HCT116 (cell line): ENCODE data around the gene CDH11. TPM values are rescaled to one million over a fixed set of nuclear protein-coding genes. Genes with fewer than 3 reads are reported as not detected.

Experiments used
- ATAC-seq: fragments of 200-7000 bp; cut with Tn5 transposase; 2 replicates; pipeline ENCODE4 v1.9.1; 2020; ENCODE audit warnings: mild to moderate bottlenecking, moderate library complexity
- BruUV-seq: library from RNA; stranded (reverse); fragments of 400-500 nt; replicated peaks from 2 replicates; lab custom pipeline; 2021; lab: Mats Ljungman, UMichigan
- CTCF ChIA-PET: fragments of 300-600 bp; sonication (Branson Sonifier 250); formaldehyde crosslinking; loops from one replicate; lab custom pipeline; 2021; ENCODE audit warnings: antibody characterized with exemption; lab: Charles Lee
- POLR2A ChIA-PET: fragments of 300-600, 350-600 bp; sonication (Branson Sonifier 250); formaldehyde crosslinking; loops from one replicate; lab custom pipeline; 2021; ENCODE audit warnings: antibody characterized with exemption; lab: Charles Lee
- RAD21 ChIA-PET, 2 experiments: fragments of 300-600 bp; sonication (Branson Sonifier 250); formaldehyde crosslinking; loops; one replicate each; lab custom pipeline; 2023; ENCODE audit warnings: low total read pairs in 2 of 2; ENCODE audit not compliant: uncharacterized antibody in 2 of 2, unreplicated experiment in 2 of 2, low non-redundant PET in 1 of 2; lab: Charles Lee
- DNase-seq: peaks from one replicate; pipeline ENCODE4 v3.0.0-alpha.2; 2010; ENCODE audit warnings: low read depth, low spot score
- H2AFZ ChIP-seq: fragments of 200-600 bp; shearing (Covaris generic), sonication (generic); 2 replicates; pipeline ENCODE4 v1.6.1; 2017; ENCODE audit warnings: low read depth, mixed run types, mixed read lengths, antibody characterized with exemption, low read length; ENCODE audit not compliant: poor library complexity, severe bottlenecking
- H3K27ac ChIP-seq: 2 replicates; pipeline ENCODE4 v1.5.1; 2012; ENCODE audit warnings: low read depth, low read length
- H3K27me3 ChIP-seq: fragments of 200-600 bp; sonication (generic); 2 replicates; pipeline ENCODE4 v1.6.1; 2016; ENCODE audit warnings: mixed run types, low read length, mixed read lengths; ENCODE audit not compliant: insufficient read depth
- H3K36me3 ChIP-seq, 2 experiments: fragments of 200-500 bp in 1 of 2; fragments of 200-600 bp in 1 of 2; sonication (Bioruptor generic) in 1 of 2; sonication (generic) in 1 of 2; 2 replicates each; pipeline versions ENCODE4 v1.5.1 to v1.6.1; 2014 to 2016; ENCODE audit warnings: low read length in 2 of 2, inconsistent platforms in 1 of 2, mixed read lengths in 1 of 2, mixed run types in 1 of 2; ENCODE audit not compliant: insufficient read depth in 2 of 2, control insufficient read depth in 1 of 2
- H3K4me1 ChIP-seq, 2 experiments: fragments of 200-600 bp in 1 of 2; sonication (generic) in 1 of 2; 2 replicates each; pipeline versions ENCODE4 v1.5.1 to v1.6.1; 2012 to 2017; ENCODE audit warnings: low read length in 2 of 2, inconsistent platforms in 1 of 2, mild to moderate bottlenecking in 1 of 2, mixed read lengths in 1 of 2, mixed run types in 1 of 2, moderate library complexity in 1 of 2; ENCODE audit not compliant: insufficient read depth in 2 of 2, control insufficient read depth in 1 of 2
- H3K4me2 ChIP-seq: fragments of 200-600 bp; sonication (generic); 2 replicates; pipeline ENCODE4 v1.6.1; 2017; ENCODE audit warnings: mixed run types, low read length, mixed read lengths
- H3K4me3 ChIP-seq, 2 experiments: fragments of 200-600 bp in 1 of 2; sonication (generic) in 1 of 2; replicated peaks in 1 of 2; 2 replicates each; pipeline ENCODE4 v1.5.1; 2011 to 2016; ENCODE audit warnings: low read length in 2 of 2, control low read depth in 1 of 2, low read depth in 1 of 2, mild to moderate bottlenecking in 1 of 2, mixed read lengths in 1 of 2, mixed run types in 1 of 2
- H3K79me2 ChIP-seq: fragments of 200-600 bp; sonication (generic); 2 replicates; pipeline ENCODE4 v1.6.1; 2017; ENCODE audit warnings: mild to moderate bottlenecking, mixed run types, low read length, moderate library complexity, mixed read lengths; ENCODE audit not compliant: insufficient read depth
- H3K9ac ChIP-seq: fragments of 200-600 bp; sonication (generic); 2 replicates; pipeline ENCODE4 v1.6.1; 2016; ENCODE audit warnings: low read length, mixed read lengths
- H3K9me2 ChIP-seq: fragments of 200-600 bp; sonication (generic), shearing (Covaris generic); 2 replicates; pipeline ENCODE4 v1.6.1; 2017; ENCODE audit warnings: mixed run types, mild to moderate bottlenecking, moderate library complexity; ENCODE audit not compliant: insufficient read depth
- H3K9me3 ChIP-seq, 2 experiments: fragments of 200-500 bp in 1 of 2; fragments of 200-600 bp in 1 of 2; sonication (Bioruptor generic) in 1 of 2; sonication (generic) in 1 of 2; 2 replicates each; pipeline ENCODE4 v1.6.1; 2014 to 2017; ENCODE audit warnings: low read length in 2 of 2, mixed read lengths in 2 of 2, inconsistent platforms in 1 of 2, low read depth in 1 of 2, mild to moderate bottlenecking in 1 of 2, mixed run types in 1 of 2, moderate library complexity in 1 of 2; ENCODE audit not compliant: control insufficient read depth in 1 of 2, insufficient read depth in 1 of 2
- H4K20me1 ChIP-seq: fragments of 200-600 bp; sonication (generic), shearing (Covaris generic); 2 replicates; pipeline ENCODE4 v1.6.1; 2017; ENCODE audit warnings: mixed run types, mild to moderate bottlenecking, moderate library complexity; ENCODE audit not compliant: insufficient read depth
- CEBPB ChIP-seq: IDR thresholded peaks from 2 replicates; pipeline ENCODE4 v1.6.1; 2012; ENCODE audit warnings: low read depth
- CTCF ChIP-seq, 3 experiments: fragments of 200-600 bp in 1 of 3; sonication (generic) in 1 of 3; IDR thresholded peaks in 2 of 3; conservative IDR thresholded peaks in 1 of 3; 2 replicates each; pipeline ENCODE4 v1.5.1; 2012 to 2017; ENCODE audit warnings: low read depth in 2 of 3, low read length in 2 of 3, antibody characterized with exemption in 1 of 3, borderline replicate concordance in 1 of 3, control low read depth in 1 of 3, mild to moderate bottlenecking in 1 of 3, mixed read lengths in 1 of 3, mixed run types in 1 of 3, moderate library complexity in 1 of 3; ENCODE audit not compliant: insufficient read depth in 1 of 3
- EGR1 ChIP-seq: IDR thresholded peaks from 2 replicates; pipeline ENCODE4 v1.6.1; 2012; ENCODE audit warnings: low read depth
- EZH2 ChIP-seq: fragments of 200-600 bp; sonication (generic); IDR thresholded peaks from 2 replicates; pipeline ENCODE4 v1.6.1; 2017; ENCODE audit warnings: antibody characterized with exemption, mixed run types
- EZH2phosphoT487 ChIP-seq: fragments of 200-600 bp; IDR thresholded peaks from 2 replicates; pipeline ENCODE4 v1.6.1; 2018; ENCODE audit warnings: antibody characterized with exemption, borderline replicate concordance
- FOSL1 ChIP-seq: IDR thresholded peaks from 2 replicates; pipeline ENCODE4 v1.6.1; 2012; ENCODE audit warnings: low read depth
- JUND ChIP-seq: IDR thresholded peaks from 2 replicates; pipeline ENCODE4 v1.6.1; 2012
- MAX ChIP-seq: IDR thresholded peaks from 2 replicates; pipeline ENCODE4 v1.6.1; 2012
- POLR2A ChIP-seq: IDR thresholded peaks from 2 replicates; pipeline ENCODE4 v1.7.0; 2011; ENCODE audit warnings: borderline replicate concordance; ENCODE audit not compliant: insufficient read depth, insufficient read length; ENCODE audit errors: extremely low read depth
- POLR2AphosphoS5 ChIP-seq: IDR thresholded peaks from 2 replicates; pipeline ENCODE4 v1.6.1; 2011; ENCODE audit warnings: mild to moderate bottlenecking, low read depth, low read length, moderate library complexity
- RAD21 ChIP-seq: IDR thresholded peaks from 2 replicates; pipeline ENCODE4 v1.6.1; 2012; ENCODE audit warnings: low read depth, mild to moderate bottlenecking
- REST ChIP-seq: IDR thresholded peaks from 2 replicates; pipeline ENCODE4 v1.6.1; 2012; ENCODE audit warnings: low read depth
- SIN3A ChIP-seq: IDR thresholded peaks from 2 replicates; pipeline ENCODE4 v1.6.1; 2012; ENCODE audit warnings: low read depth
- ZNF274 ChIP-seq: fragments of 200-500 bp; sonication (Bioruptor generic); IDR thresholded peaks from 2 replicates; pipeline ENCODE4 v1.6.1; 2014; ENCODE audit warnings: mild to moderate bottlenecking, low read depth, low read length, inconsistent platforms
- intact Hi-C: fragments of 100-400 bp; cut with micrococcal nuclease; formaldehyde crosslinking; loops from 2 replicates; pipeline ENCODE4 v1.10.0; 2022
- total RNA-seq: library from RNA; stranded (reverse); gene quantifications from one replicate; pipeline ENCODE4 v1.2.1, GENCODE V29; 2021; ENCODE audit not compliant: unreplicated experiment

The CDH11 gene
- total RNA-seq, 1 experiment from 2014 or later, result 0.52 TPM

- intact Hi-C loops, result no loop called here
- ChIA-PET RAD21 (no interaction called here), POLR2A (no interaction called here), CTCF (no interaction called here)
- Histone ChIP-seq H3K79me2 (no peaks in the 10 kb centered on the region), H3K9me2 (no peaks in the 10 kb centered on the region), H3K9ac (no peak overlapping the region), H3K27ac (no peak overlapping the region), H4K20me1 (no peaks in the 10 kb centered on the region), H3K4me2 (no peak overlapping the region), H3K9me3 (peaks cover 6 to 12% of the 10 kb centered on the region in 2 experiments; a peak in 2 of 4 replicates), H3K27me3 (no peaks in the 10 kb centered on the region), H2AFZ (no peak overlapping the region), H3K4me3 (no peak overlapping the region), H3K4me1 (no peaks in the 10 kb centered on the region), H3K36me3 (no peaks in the 10 kb centered on the region)
- no TSS peak for BruUV-seq
- ATAC-seq, result no peak
- TF ChIP-seq SIN3A (no peak), POLR2A (no peak), EZH2 (no peak), RAD21 (no peak), CEBPB (no peak), MAX (no peak), FOSL1 (no peak), REST (no peak)
- no peak for DNase-seq
Observed at GRCh38 chr16:65114527-65114926, 7.3 kb downstream of the CDH11 start.

- ChIA-PET POLR2A (no interaction called here), CTCF (no interaction called here), RAD21 (no interaction called here)
- no peak overlapping the region for H3K4me2 ChIP-seq
- H3K27ac ChIP-seq, result no peak overlapping the region
- no peaks in the 10 kb centered on the region for H3K79me2 ChIP-seq
- ATAC-seq (no peak), DNase-seq (no peak)
- no peaks in the 10 kb centered on the region for H3K4me1 ChIP-seq
- no peaks in the 10 kb centered on the region for H3K9me2 ChIP-seq
- no peak overlapping the region for H3K4me3 ChIP-seq
- BruUV-seq, result no TSS peak
- H2AFZ ChIP-seq, result no peak overlapping the region
- no peak overlapping the region for H3K9ac ChIP-seq
- H4K20me1 ChIP-seq, result no peaks in the 10 kb centered on the region
- H3K9me3 ChIP-seq, result peaks cover 6 to 12% of the 10 kb centered on the region in 2 experiments; a peak in 2 of 4 replicates
- H3K36me3 ChIP-seq, result no peaks in the 10 kb centered on the region
- intact Hi-C loops, result no loop called here
- no peaks in the 10 kb centered on the region for H3K27me3 ChIP-seq
- no peak for TF ChIP-seq ZNF274
- no peak for TF ChIP-seq MAX
- no peak for TF ChIP-seq CEBPB
- TF ChIP-seq EGR1, result no peak
- TF ChIP-seq CTCF (IDR thresholded peaks at IDR 0.05 in 2 of 3, conservative IDR thresholded peaks at IDR 0.05 in 1 of 3; ENCODE audit: borderline replicate concordance in 1 of 3, insufficient read depth in 1 of 3, low read depth in 2 of 3, low read length in 2 of 3), result no peak
- no peak for TF ChIP-seq FOSL1
- no peak for TF ChIP-seq JUND
- no peak for TF ChIP-seq EZH2phosphoT487
- TF ChIP-seq POLR2A, result no peak
- TF ChIP-seq POLR2AphosphoS5, result no peak
- no peak for TF ChIP-seq SIN3A
Observed at GRCh38 chr16:65113441-65113840, 8.4 kb downstream of the CDH11 start.
